Thyroid gland (tissue), 4 donors: ENCODE results near the gene EDRF1. TPM values are rescaled to one million over a fixed set of nuclear protein-coding genes. Genes with fewer than 3 reads are reported as not detected.

Source experiments
- DNase-seq, 2 donors: peaks; one replicate each; pipeline ENCODE4 v3.0.0-alpha.2; 2019
- H3K27ac ChIP-seq, 3 donors: fragments of 200-600 bp; sonication (generic); 1 replicate in 2 of 3; 2 replicates in 1 of 3; pipeline ENCODE4 v1.5.1; 2016 to 2019; ENCODE audit warnings: mild to moderate bottlenecking in 1 of 3, moderate library complexity in 1 of 3
- H3K27me3 ChIP-seq: fragments of 200-600 bp; sonication (generic); one replicate; pipeline ENCODE4 v1.5.1; 2019
- H3K36me3 ChIP-seq, 2 donors: fragments of 200-600 bp; sonication (generic); one replicate each; pipeline ENCODE4 v1.5.1; 2016 to 2019
- H3K4me1 ChIP-seq, 2 donors: fragments of 200-600 bp; sonication (generic); one replicate each; pipeline ENCODE4 v1.5.1; 2017 to 2019
- H3K4me3 ChIP-seq, 3 donors: fragments of 200-600 bp; sonication (generic); replicated peaks in 1 of 3; 1 replicate in 2 of 3; 2 replicates in 1 of 3; pipeline ENCODE4 v1.5.1; 2016; ENCODE audit warnings: mild to moderate bottlenecking in 1 of 3
- H3K9me3 ChIP-seq: fragments of 200-600 bp; sonication (generic); one replicate; pipeline ENCODE4 v1.5.1; 2017
- POLR2A ChIP-seq, 2 donors: fragments of 450-650 bp; IDR thresholded peaks; one replicate each; pipeline ENCODE4 v1.6.1; 2017; ENCODE audit warnings: antibody characterized with exemption in 2 of 2, mild to moderate bottlenecking in 2 of 2, moderate library complexity in 1 of 2
- WGBS, 2 donors: methylation state at CpG; one replicate each; pipeline ENCODE4 v1.1.5; 2017; 5-methylcytosine and 5-hydroxymethylcytosine counted together
- intact Hi-C: fragments of 100-400 bp; cut with DNase I; formaldehyde crosslinking; loops from one replicate; pipeline ENCODE4 v1.15.1; 2023
- total RNA-seq, 4 donors: library from RNA; depleted of rRNA; stranded (reverse); fragments of >200 nt; gene quantifications; one replicate each; pipeline ENCODE4 v1.2.3, GENCODE V29; 2016
- TF ChIP-seq, protein P1 (sequence below), 6 experiments: fragments of 200-600 bp in 3 of 6; fragments of 450-650 bp in 3 of 6; sonication (generic) in 3 of 6; IDR thresholded peaks; one replicate each; pipeline ENCODE4 v1.5.1; 2016 to 2019; ENCODE audit warnings: antibody characterized with exemption in 6 of 6, mild to moderate bottlenecking in 2 of 6, inconsistent platforms in 1 of 6, moderate library complexity in 1 of 6

EDRF1 gene
- total RNA-seq, 4 donors from 2014 or later: 23.2 to 35.5 (median 30.9) TPM

DNA sequence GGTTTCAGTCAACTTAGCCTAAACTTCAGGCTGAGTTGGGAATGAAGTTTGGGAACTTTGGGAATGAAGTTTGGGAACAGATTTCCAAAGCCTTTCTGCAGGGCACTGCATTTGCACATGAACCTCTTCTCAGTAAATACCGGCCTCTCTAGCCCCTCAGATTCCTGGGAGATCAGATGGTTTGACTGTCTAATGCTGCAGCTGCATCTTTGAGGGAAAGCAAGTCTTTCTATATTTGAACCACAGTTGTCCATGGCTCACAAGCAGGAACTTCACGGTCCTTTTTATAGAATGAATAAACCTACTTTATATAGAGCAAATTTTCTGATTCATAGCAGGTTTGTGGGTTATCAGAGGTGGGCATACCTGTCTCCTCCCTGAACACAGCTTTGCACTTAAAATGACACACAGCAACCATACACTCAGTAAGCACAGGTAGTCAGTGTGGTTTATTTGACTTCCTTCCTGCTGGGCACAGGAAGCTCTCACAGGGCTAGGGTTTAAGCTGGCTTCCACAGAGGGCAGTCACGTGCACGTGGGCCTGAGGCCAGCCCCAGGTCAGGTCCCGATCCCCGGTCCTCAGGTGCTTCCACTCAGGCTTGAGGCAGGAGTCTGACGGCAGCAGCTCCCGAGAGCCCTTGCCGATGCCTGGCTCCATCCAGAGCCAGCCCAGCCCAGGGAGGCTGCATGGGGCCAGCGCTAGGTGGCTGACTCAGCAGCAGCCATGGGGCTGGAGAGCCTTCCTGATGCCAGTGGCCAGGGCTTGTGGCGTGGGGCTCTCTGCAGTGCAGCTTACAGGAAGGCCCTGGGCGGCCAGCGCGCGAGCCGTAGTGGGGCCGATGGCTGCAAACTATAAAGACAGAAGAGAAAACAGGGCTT lies 68.9 kb downstream of the EDRF1 start:
- Histone ChIP-seq H3K4me1 (peaks cover 0 to 8% of the 10 kb centered on the region in 2 donors), H3K27me3 (no peaks in the 10 kb centered on the region), H3K4me3 (no peak overlapping the region), H3K27ac (no peak overlapping the region), H3K36me3 (peaks cover 0 to 7% of the 10 kb centered on the region in 2 donors), H3K9me3 (no peaks in the 10 kb centered on the region)
- no peak for DNase-seq
- intact Hi-C loops: no loop called here
- TF ChIP-seq POLR2A (IDR thresholded peaks at IDR 0.05): no peak
- TF ChIP-seq, protein P1, sequence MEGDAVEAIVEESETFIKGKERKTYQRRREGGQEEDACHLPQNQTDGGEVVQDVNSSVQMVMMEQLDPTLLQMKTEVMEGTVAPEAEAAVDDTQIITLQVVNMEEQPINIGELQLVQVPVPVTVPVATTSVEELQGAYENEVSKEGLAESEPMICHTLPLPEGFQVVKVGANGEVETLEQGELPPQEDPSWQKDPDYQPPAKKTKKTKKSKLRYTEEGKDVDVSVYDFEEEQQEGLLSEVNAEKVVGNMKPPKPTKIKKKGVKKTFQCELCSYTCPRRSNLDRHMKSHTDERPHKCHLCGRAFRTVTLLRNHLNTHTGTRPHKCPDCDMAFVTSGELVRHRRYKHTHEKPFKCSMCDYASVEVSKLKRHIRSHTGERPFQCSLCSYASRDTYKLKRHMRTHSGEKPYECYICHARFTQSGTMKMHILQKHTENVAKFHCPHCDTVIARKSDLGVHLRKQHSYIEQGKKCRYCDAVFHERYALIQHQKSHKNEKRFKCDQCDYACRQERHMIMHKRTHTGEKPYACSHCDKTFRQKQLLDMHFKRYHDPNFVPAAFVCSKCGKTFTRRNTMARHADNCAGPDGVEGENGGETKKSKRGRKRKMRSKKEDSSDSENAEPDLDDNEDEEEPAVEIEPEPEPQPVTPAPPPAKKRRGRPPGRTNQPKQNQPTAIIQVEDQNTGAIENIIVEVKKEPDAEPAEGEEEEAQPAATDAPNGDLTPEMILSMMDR (IDR thresholded peaks at IDR 0.05): no peak
- 79 to 90% methylated on average over 8 to 17 of the region's 17 CpGs for WGBS, 2 donors

DNA sequence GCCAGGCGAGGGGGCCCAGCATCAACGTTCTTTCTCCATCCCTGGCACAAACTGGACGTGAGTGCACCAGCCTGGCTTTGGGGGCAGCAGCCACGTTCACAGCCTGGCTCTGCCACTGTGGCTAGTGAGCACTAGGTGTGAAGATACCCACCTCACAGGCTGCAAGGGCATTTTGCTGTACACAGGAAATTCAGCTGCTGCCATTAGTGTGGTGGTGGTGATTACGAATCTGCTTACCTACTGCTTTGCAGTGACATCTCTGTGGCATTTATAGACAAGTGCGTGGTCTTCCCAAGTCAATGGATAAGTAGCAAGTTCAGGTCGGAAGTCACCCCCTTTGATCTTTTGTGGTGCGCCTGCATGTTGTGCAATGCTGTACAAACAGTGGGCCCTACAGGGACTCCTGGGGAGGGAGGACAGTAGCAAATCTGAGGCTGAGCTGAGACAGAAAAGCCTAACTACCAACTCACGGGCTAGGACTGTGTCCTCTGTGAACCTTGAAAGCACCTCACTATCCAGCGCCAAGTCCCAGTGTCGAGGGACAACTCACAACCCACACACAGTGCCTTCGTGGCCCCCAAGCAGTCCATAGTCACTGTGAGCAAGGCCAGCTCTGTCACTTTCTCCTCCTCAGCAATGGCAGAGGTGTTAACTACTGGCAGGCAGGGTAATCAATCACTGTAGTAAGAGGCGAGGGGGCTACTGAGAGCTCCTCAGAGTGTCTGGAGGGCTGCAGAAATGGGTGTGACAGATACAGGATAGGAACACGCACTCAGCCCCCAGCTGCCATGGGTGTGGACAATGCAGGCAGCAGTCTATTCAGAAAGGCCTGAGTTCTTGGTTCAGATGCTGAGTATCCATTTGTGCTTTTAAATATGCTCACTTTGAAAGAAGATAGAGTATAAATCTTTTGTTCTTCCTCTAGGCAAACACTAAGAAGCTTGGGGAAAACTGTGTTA lies 73.1 kb downstream of the EDRF1 start:
- Histone ChIP-seq H3K9me3 (no peaks in the 10 kb centered on the region), H3K36me3 (peaks cover 11 to 28% of the 10 kb centered on the region in 2 donors), H3K4me3 (no peak overlapping the region), H3K27ac (no peak overlapping the region), H3K4me1 (no peaks in the 10 kb centered on the region), H3K27me3 (no peaks in the 10 kb centered on the region)
- WGBS, 2 donors: 93 to 94% methylated on average over 9 to 11 of the region's 14 CpGs
- intact Hi-C loops: no loop called here
- TF ChIP-seq, protein P1 (IDR thresholded peaks at IDR 0.05): no peak
- TF ChIP-seq POLR2A (IDR thresholded peaks at IDR 0.05): no peak
- no peak for DNase-seq

DNA sequence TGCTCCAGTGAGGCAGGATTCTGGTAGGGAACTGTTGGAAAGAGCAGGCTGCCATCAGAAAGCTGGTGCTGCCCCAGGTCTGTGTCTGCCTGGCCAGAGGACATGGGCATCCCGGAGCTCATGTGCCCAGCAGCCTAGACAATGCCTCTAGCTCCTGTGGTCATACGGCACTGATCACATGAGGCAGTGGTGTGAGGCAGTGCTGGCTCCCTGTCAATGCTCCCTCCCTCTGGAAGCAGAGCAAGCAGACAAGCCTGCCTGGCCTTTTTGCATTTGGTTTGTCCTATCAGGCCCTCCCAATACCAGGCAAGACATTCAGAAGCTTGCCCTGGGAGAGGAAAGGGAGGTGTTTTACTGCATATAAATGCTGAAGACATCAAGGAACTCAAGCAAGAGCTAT lies 75.6 kb downstream of the EDRF1 start:
- H3K4me1 ChIP-seq: no peaks in the 10 kb centered on the region
- no peak for DNase-seq
- no peaks in the 10 kb centered on the region for H3K27me3 ChIP-seq
- H3K9me3 ChIP-seq: no peaks in the 10 kb centered on the region
- no peak overlapping the region for H3K4me3 ChIP-seq
- intact Hi-C loops: no loop called here
- 79 to 83% methylated on average over 1 to 2 of the region's 2 CpGs for WGBS, 2 donors
- no peak overlapping the region for H3K27ac ChIP-seq
- no peak for TF ChIP-seq POLR2A (IDR thresholded peaks at IDR 0.05)
- TF ChIP-seq, protein P1 (IDR thresholded peaks at IDR 0.05): no peak
- H3K36me3 ChIP-seq: peaks cover 11 to 34% of the 10 kb centered on the region in 2 donors

DNA sequence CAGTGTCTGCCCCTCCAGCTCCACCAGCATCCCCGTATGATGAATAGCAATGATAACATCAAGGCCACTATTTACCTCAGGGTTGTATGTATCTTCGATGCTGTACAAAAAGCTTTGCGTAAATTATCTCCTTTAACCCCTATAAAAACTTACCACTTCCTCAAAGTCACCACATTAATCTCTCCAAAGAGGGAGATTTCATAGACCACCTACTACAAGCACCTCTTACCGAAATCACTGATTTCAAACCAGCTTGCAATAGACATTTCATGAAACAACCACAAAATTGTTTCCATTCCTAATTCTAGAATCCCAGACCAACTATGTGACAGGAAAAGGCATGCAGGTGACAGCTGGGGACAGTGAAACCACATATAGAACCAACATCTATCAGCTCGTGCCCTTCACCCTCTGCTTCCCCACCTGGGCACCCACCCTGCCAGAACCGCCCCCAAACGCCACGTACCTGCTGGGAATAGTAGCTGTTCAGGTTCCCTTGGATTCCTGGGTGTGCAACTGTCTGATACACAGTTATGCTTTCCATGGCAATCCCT lies 76.2 kb downstream of the EDRF1 start:
- Histone ChIP-seq H3K9me3 (no peaks in the 10 kb centered on the region), H3K36me3 (peaks cover 11 to 34% of the 10 kb centered on the region in 2 donors), H3K27me3 (no peaks in the 10 kb centered on the region), H3K4me3 (no peak overlapping the region), H3K27ac (no peak overlapping the region), H3K4me1 (no peaks in the 10 kb centered on the region)
- TF ChIP-seq, protein P1 (IDR thresholded peaks at IDR 0.05): no peak
- TF ChIP-seq POLR2A (IDR thresholded peaks at IDR 0.05): no peak
- intact Hi-C loops: no loop called here
- 81 to 91% methylated on average over 8 of the region's 8 CpGs for WGBS, 2 donors
- no peak for DNase-seq
